Activated CD4-positive, CD25-positive, alpha-beta regulatory T cell treated with anti-CD3 and anti-CD28 coated beads, Interleukin-2, amount 50 U/mL, for 72 hours (primary cell): ENCODE data around the gene GPR27.
A peak's percentile ranks its signal among the peaks of the same experiment; 100 is the strongest.

ENCODE experiments used
- DNase-seq: peaks from one replicate; pipeline ENCODE4 v3.0.0; 2021

The GPR27 gene

GRCh38 chr3:71733319-71733718 is 20.3 kb upstream of the GPR27 start:
- no peak for DNase-seq

DNA sequence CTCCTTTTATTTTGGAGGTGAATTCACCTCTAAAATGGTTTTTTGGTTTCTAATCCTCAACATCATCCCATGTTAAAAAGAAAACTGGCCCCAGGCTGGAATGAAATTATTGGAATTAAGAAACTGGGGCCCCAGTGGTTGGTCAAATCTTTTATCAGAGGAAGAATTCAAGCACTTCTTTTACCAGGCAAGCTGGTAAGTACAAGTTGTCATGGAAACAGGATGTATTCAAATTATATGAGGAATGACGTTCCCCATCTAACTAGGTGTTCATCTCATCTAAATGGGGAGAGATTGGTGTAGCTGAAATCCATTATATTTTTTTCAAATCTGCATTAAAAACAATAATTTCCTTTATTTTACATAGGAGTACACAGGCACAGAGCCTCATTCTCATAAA is 18.8 kb upstream of the GPR27 start:
- DNase-seq = no peak

GRCh38 chr3:71742621-71743020 is 11.0 kb upstream of the GPR27 start:
- DNase-seq = no peak

DNA sequence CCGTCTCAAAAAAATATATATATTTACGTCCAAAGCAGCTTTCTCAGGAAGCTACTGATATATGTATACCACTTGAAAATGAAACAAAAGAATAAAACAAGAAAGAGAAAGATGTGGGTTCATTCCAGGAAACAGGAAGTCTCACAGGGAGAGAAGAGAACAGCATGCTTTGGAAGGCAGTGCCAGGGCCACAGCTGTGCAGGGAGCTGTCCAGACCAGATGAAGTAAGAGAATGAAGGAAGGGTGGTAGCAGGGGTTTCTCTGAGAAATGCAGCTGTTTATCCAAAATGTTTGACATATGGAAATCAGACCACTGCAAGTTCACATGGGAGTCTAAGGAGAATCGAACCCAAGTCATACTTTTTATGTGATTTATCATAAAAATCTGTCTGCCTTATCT is 8.9 kb upstream of the GPR27 start:
- no peak for DNase-seq

DNA sequence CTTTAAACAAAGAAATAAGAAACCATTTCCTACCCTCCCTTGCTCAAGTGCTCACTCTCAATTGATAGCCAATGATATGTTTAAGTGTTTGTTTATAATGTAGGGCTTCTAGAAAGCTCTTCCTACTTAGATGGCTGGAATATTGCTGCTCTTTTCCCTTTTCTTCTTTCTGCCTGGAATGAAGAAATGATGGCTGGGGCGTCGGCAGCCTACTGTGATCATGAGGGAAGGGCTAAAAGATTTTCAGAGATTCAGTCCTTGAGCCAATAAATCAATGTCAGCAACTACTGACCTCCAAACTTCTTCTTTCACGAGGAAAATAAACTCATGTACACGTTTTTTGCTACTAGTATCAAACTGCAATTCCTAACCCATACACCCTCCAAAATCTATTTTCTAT is 2.1 kb upstream of the GPR27 start:
- DNase-seq = no peak

- no peak for DNase-seq
These were observed 589 bp upstream of the GPR27 start for GRCh38 chr3:71752831-71753700.

GRCh38 chr3:71754610-71755253 is 1.1 kb downstream of the GPR27 start:
- no peak for DNase-seq

DNA sequence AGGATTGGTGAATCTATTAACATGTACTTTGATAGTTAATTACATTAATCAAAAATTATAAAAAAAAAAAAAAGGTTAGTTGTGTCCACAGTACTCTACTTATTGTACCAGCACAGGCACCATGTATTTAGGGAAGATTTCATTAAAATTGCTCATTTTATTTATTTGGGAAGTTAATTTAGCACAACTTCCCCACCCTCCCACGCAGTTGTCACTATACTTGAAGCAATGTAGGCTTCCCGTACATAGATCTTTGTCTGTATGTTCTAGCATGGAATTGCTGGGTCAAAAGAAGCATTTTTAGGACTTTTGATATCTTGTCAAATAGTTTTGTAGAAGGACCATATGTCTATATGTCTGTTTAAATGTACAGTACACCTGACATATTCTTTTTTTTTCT is 4.4 kb downstream of the GPR27 start:
- DNase-seq = no peak

DNA sequence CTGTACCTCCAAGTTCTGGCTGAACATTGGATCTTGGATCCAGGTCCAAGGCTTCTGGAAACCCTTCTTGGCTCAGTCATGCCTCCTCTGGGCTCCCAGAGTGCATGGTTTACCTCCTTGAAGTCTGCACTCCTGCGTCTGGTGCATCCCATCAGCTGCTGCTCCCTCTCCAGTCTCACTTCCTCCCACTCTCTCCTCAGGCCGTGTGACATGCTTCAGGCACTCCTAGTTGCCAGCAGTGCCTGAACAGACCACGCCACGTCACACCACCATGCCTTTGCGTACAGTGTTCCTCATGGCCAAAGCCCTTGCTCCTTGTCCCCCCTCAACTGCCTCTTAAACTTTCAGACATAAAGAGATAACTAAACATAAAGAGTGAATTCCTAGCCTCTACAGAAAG is 5.7 kb downstream of the GPR27 start:
- no peak for DNase-seq

DNA sequence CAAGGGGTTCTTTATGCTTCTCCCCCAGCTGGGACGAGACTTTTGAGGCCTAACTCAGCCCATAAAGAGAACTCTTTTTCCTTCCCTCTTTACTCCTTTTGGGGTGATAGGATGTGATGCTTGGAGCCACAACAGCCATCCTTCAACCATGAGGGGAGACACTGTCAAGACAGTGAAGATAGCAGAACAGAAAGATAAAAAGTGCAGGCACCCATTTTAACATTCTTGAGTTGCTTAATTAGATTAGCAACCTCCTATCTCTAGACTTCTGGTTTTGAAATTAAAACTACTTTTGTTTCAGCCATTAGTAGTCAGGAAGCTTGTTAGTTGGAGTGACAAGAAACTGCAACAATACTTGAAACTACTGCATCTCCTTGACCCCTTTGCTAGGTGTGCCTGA is 6.5 kb downstream of the GPR27 start:
- DNase-seq = no peak

- DNase-seq = no peak
These were observed 9.8 kb downstream of the GPR27 start for GRCh38 chr3:71763426-71763825.

GRCh38 chr3:71771126-71771525 is 17.5 kb downstream of the GPR27 start:
- no peak for DNase-seq

DNA sequence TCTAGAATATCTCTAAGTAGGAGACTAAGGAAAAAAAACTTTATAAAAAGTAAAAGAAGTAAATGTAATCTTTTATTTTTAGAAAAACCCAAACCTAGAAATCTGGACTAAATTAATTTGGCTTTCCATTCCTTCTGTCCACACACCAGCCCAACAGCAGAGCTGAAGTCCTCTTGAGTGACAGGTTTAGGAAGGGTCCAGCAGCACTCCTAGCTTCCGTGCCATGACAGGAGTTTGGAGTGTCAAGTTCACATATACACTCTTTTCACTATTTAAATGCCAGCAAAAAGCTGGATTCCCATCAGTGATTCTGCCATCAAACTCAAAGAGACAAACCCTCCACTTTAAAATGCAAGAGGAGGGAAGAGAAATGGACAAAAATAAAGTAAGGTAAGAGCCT is 18.2 kb downstream of the GPR27 start:
- no peak for DNase-seq

DNA sequence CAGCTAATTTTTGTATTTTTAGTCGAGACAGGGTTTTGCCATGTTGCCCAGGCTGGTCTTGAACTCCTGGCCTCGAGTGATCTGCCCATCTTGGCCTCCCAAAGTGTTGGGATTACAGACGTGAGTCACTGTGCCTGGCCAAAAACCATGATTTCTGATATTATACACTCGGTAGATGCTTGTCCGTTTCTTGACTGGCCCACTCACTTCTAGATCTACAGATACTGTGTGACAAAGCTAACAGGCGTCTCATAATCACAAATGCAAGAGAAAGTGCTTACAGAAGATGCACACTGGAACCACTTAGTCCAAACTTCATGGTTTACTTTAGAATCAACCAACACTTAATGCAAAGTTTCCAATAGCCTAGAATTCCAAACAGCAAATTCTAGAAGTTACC is 22.9 kb downstream of the GPR27 start:
- DNase-seq = no peak

GRCh38 chr3:71778353-71778752 is 24.7 kb downstream of the GPR27 start:
- DNase-seq = no peak

DNA sequence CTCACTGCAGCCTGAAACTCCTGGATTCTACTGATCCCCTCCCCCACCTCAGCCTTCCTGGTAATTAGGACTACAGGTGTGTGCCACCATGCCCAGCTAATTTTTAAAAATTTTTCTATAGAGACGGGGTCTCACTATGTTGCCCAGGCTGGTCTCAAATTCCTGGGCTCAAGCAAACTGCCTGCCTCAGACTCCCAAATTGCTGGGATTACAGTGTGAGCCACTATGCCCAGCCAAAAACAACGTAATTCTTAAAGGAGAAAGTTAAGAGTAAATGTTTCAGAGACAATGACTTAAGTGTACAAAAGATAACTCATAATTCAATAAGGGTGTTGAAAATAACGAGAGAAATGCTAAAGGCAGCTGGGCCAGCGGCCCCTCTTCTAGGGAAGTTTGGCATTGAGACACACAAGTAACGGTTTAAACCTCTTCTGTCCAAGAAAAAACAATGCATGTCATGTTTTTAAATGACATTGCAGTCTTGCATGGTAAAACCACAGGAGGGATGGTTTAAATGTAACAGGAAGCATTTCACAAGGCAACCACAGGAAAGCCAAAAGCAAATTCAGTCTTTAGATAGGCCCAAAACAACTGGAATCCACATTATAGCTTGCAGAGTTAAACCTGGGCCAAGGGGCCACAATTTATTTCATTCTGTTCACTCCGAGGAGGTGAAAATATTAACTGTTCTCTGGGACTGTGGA is 26.2 kb downstream of the GPR27 start:
- no peak for DNase-seq

- no peak for DNase-seq
These were observed 26.8 kb downstream of the GPR27 start for GRCh38 chr3:71780430-71780829.

GRCh38 chr3:71783152-71783551 is 29.5 kb downstream of the GPR27 start:
- DNase-seq = no peak

DNA sequence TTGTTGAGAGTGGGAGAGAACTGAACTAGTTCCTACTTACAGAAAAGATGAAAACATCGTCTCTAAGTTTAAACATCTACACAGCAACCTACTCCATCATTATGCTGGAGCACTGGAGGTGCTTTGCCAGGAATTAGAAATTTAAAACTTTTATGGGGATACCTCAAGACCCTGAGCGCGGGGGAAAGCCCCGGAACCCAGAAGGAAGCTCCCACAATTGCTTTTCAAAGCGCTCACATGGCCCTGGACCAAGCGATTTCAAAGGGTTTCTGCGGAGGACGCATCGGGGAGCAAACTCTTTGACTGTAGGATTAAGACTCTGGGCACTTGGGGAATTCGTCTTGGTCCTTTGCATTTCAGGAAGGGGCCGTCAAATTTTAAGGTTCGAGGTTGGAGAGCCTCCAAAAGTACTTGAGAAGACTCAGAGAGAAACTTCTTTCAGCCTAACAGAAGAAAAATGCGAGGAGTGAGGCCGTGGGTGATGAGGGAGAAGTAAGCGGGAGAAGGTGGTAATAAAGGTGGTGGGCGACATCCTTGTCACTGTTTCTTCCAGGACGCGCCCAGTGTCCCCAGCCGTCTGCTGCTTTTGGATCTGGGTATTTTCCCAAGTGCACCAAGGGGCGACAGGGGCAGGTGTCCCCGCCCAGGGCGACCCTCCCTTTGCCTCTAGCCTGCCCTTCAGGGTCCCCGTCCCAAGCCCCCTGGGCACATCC is 30.7 kb downstream of the GPR27 start:
- no peak for DNase-seq

DNA sequence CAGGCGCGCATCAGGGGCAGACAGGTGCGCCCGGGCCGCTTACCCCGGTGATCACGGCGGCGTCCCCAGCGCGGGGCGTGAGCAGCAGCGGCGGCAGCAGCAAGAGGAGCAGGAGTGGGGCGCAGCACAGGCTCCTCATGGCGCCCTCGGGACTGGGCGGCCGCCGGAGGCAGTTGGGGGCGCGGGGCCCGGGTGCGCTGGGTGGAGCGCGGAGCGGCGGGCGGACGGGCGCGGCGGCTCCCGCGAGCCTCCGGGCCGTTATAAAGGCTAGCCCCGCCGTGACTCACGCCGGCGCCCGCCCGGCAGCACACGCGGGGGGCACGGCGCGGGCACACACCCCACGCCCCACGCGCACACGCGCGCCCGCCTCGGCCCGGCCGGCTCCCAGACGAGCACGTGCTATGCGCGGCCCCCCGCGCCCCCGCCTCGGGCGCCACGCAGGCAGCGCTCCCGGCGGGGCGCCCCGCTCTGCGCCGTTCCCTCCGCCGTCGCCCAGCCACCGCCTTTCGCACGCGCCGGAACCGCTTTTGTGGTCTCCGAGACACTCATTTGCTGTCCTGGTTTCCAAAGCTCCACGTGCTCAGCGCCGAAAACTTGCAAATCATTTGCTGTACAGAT is 31.4 kb downstream of the GPR27 start, which contains the start of gene PROK2:
TSS of gene PROK2 (minus strand) at position 235 of the 618 bp plus-strand sequence. CDS start at position 139, 96 bp downstream.
- peak; percentile 32 for DNase-seq

DNA sequence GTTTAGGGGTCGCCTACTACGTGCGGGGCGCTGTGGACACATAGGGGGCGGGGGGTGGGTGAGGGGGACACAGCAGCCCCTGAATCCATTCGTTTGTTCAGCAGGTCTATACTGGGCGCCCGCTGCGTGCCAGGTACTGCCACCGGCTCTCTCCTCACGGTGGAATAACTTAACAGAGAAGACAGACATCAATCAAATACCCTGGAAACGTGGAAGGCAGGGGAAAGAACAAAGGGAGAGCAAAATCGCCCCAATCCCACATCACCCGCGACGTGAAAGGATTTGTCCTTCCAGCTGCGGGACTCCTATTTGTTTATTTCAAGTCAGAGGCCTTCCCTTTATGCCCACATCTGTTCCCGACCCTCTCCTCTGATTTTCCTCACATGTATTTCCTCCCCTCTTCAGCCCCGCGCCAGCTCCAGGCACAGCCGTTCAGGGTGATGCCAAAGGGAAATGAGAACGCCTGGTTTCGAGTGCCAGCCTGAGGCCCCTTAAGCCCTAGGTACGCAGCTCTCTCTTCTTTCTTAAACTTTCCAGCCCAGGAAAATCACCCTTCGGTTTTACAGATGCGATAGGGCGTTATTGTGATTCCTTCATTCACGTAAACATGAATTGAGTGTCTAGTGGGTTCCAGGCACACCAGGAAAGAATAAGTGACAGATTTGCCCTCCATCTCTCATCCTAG is 32.0 kb downstream of the GPR27 start:
- DNase-seq = no peak

DNA sequence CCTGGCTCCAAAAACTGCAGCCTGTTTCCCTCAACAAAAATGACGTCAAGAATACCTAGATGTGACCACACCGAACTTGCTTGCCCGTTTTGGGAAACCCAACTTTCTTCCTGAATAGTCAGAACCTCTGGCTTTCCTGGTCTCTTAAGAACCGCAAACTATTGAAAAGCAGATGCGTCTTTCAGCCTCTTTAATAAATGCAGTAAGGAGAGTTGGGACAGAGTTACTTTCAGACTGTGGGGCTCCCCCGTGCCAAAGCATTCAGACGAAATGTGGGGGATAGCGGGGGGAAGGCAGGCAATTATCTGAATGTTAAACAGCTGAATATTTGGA is 32.5 kb downstream of the GPR27 start:
- no peak for DNase-seq
